ENCODE measurements around the gene GRAMD2B.

- no peak for TF ChIP-seq POLR2AphosphoS5 (IDR thresholded peaks at IDR 0.05; ENCODE audit: low read depth, low read length)
- peak; percentile 44; the same call in 1 of the 2 replicates for TF ChIP-seq POLR2A (IDR thresholded peaks at IDR 0.05; ENCODE audit: low read depth, low read length)
Measured at GRCh38 chr5:126422994-126423788, at the start of gene GRAMD2B.
